ENCODE data around the gene PARD3. TPM values are rescaled to one million over a fixed set of nuclear protein-coding genes. Genes with fewer than 3 reads are reported as not detected.

Gene PARD3
- total RNA-seq, 1 donor from 2014 or later, result 88.7 TPM

DNA sequence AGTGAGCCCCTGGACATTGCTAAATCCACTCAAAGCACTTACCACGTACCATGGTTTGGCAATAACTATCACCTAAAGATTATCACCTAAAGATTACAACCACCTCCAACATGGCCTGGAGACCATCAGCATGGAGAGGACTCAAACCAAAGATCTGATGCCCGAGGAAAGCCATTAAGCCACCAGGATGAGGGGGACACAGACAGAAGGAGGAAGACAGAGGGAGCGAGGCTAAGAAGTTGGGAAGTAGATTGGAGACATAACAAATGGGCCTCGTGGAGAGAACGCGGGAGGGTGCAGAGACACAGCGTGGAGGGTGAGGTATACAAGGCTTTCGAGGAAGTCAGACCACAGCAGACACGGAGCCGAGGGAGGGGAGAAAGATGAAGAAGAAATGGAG is 700.2 kb downstream of the PARD3 start:
- H3K4me1 ChIP-seq (ENCODE audit: control insufficient read depth in 3 of 3, insufficient read depth in 3 of 3, low read length in 3 of 3), result peaks cover 3 to 11% (median 8%) of the 10 kb centered on the region in 3 donors
- no peaks in the 10 kb centered on the region for H3K9me3 ChIP-seq (ENCODE audit: control insufficient read depth in 3 of 3, low read length in 3 of 3)
- peaks cover 5 to 9% (median 9%) of the 10 kb centered on the region in 3 donors for H3K36me3 ChIP-seq (ENCODE audit: control insufficient read depth in 3 of 3, insufficient read depth in 3 of 3, low read length in 3 of 3)
- no peak overlapping the region for H3K27ac ChIP-seq (ENCODE audit: low read depth, low read length)
- H3K27me3 ChIP-seq (ENCODE audit: control insufficient read depth in 3 of 3, insufficient read depth in 3 of 3, low read length in 3 of 3), result no peaks in the 10 kb centered on the region
- H3K4me3 ChIP-seq (ENCODE audit: low read length in 3 of 3), result no peak overlapping the region
- no peak overlapping the region for H3K9ac ChIP-seq (ENCODE audit: low read depth in 1 of 3, low read length in 3 of 3)

DNA sequence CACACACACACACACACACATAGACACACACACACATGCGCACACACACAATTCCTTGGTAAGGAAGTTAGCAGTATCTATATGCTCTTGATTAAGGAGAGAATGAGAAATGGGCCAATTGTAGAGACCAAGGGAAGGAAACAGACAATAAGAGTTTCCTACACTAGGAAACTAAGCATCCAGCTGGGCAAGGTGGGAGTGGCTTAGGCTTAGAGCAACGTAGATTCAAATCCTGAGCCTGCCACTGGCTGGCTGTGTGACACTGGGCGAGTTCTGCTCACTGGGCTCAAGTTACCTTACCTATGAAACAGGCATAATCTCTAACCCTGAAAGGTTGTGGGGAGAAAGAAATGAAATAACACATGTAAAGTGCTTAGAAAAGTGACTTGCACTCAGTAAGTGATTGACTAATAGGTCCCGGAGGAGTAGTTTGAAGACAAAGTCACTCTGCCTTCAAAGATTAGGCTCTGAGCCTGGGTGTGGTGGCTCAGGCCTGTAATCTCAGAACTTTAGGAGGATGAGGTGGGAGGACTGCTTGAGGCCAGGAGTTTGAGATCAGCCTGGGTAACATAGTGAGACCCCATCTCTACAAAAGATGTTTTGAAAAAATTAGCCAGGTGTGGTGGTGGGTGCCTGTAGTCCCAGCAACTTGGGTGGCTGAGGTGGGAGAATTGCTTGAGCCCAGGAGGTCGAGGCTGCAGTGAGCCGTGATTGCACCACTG is 701.4 kb downstream of the PARD3 start:
- Histone ChIP-seq H3K27ac (ENCODE audit: low read depth, low read length) (no peak overlapping the region), H3K4me3 (ENCODE audit: low read length in 3 of 3) (no peak overlapping the region)

GRCh38 chr10:34112171-34112782 is 702.8 kb downstream of the PARD3 start:
- H3K9ac ChIP-seq (ENCODE audit: low read depth in 1 of 3, low read length in 3 of 3), result no peak overlapping the region
- peaks cover 5 to 9% (median 9%) of the 10 kb centered on the region in 3 donors for H3K36me3 ChIP-seq (ENCODE audit: control insufficient read depth in 3 of 3, insufficient read depth in 3 of 3, low read length in 3 of 3)
- H3K4me1 ChIP-seq (ENCODE audit: control insufficient read depth in 3 of 3, insufficient read depth in 3 of 3, low read length in 3 of 3), result peaks cover 3 to 11% (median 8%) of the 10 kb centered on the region in 3 donors
- no peaks in the 10 kb centered on the region for H3K9me3 ChIP-seq (ENCODE audit: control insufficient read depth in 3 of 3, low read length in 3 of 3)
- no peak overlapping the region for H3K4me3 ChIP-seq (ENCODE audit: low read length in 3 of 3)
- H3K27ac ChIP-seq (ENCODE audit: low read depth, low read length), result no peak overlapping the region
- no peaks in the 10 kb centered on the region for H3K27me3 ChIP-seq (ENCODE audit: control insufficient read depth in 3 of 3, insufficient read depth in 3 of 3, low read length in 3 of 3)

More for the DNA sequence above, 701.4 kb downstream of the PARD3 start:
- no peaks in the 10 kb centered on the region for H3K9me3 ChIP-seq (ENCODE audit: control insufficient read depth in 3 of 3, low read length in 3 of 3)
- peaks cover 3 to 11% (median 8%) of the 10 kb centered on the region in 3 donors for H3K4me1 ChIP-seq (ENCODE audit: control insufficient read depth in 3 of 3, insufficient read depth in 3 of 3, low read length in 3 of 3)
- no peaks in the 10 kb centered on the region for H3K27me3 ChIP-seq (ENCODE audit: control insufficient read depth in 3 of 3, insufficient read depth in 3 of 3, low read length in 3 of 3)
- peaks cover 5 to 9% (median 9%) of the 10 kb centered on the region in 3 donors for H3K36me3 ChIP-seq (ENCODE audit: control insufficient read depth in 3 of 3, insufficient read depth in 3 of 3, low read length in 3 of 3)
- no peak overlapping the region for H3K9ac ChIP-seq (ENCODE audit: low read depth in 1 of 3, low read length in 3 of 3)

DNA sequence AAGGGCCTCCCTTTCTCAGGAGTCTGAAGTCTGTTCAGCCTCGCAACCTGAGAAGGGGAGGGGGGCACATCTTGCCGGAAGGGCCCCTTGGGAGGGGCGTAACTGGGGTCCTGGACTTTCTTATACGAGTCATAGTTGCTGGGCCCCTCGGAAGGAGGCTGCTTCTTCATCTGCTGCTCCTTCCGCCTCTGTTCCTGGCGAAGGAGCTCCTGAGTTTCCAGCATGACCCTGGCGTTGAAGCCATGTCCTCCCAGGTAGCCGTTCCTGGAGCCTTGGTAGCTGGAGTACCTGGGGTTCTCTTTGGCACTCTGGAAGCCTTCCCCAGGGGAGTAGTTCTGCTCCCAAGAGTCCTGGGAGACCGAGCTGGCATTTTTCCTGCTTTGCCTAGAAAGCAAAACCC is 703.9 kb downstream of the PARD3 start:
- Histone ChIP-seq H3K4me3 (ENCODE audit: low read length in 3 of 3) (no peak overlapping the region), H3K27ac (ENCODE audit: low read depth, low read length) (no peak overlapping the region), H3K27me3 (ENCODE audit: control insufficient read depth in 3 of 3, insufficient read depth in 3 of 3, low read length in 3 of 3) (no peaks in the 10 kb centered on the region), H3K36me3 (ENCODE audit: control insufficient read depth in 3 of 3, insufficient read depth in 3 of 3, low read length in 3 of 3) (peaks cover 5 to 9% (median 9%) of the 10 kb centered on the region in 3 donors), H3K9ac (ENCODE audit: low read depth in 1 of 3, low read length in 3 of 3) (no peak overlapping the region), H3K9me3 (ENCODE audit: control insufficient read depth in 3 of 3, low read length in 3 of 3) (no peaks in the 10 kb centered on the region), H3K4me1 (ENCODE audit: control insufficient read depth in 3 of 3, insufficient read depth in 3 of 3, low read length in 3 of 3) (peaks cover 0 to 1% (median 0%) of the 10 kb centered on the region in 3 donors)

GRCh38 chr10:34109952-34110702 is 705.0 kb downstream of the PARD3 start:
- Histone ChIP-seq H3K27me3 (ENCODE audit: control insufficient read depth in 3 of 3, insufficient read depth in 3 of 3, low read length in 3 of 3) (no peaks in the 10 kb centered on the region), H3K9me3 (ENCODE audit: control insufficient read depth in 3 of 3, low read length in 3 of 3) (no peaks in the 10 kb centered on the region), H3K27ac (ENCODE audit: low read depth, low read length) (no peak overlapping the region), H3K9ac (ENCODE audit: low read depth in 1 of 3, low read length in 3 of 3) (no peak overlapping the region), H3K36me3 (ENCODE audit: control insufficient read depth in 3 of 3, insufficient read depth in 3 of 3, low read length in 3 of 3) (peaks cover 5 to 9% (median 9%) of the 10 kb centered on the region in 3 donors), H3K4me1 (ENCODE audit: control insufficient read depth in 3 of 3, insufficient read depth in 3 of 3, low read length in 3 of 3) (no peaks in the 10 kb centered on the region), H3K4me3 (ENCODE audit: low read length in 3 of 3) (no peak overlapping the region)

- Histone ChIP-seq H3K4me3 (ENCODE audit: low read length in 3 of 3) (no peak overlapping the region), H3K4me1 (ENCODE audit: control insufficient read depth in 3 of 3, insufficient read depth in 3 of 3, low read length in 3 of 3) (no peaks in the 10 kb centered on the region), H3K27me3 (ENCODE audit: control insufficient read depth in 3 of 3, insufficient read depth in 3 of 3, low read length in 3 of 3) (no peaks in the 10 kb centered on the region), H3K9me3 (ENCODE audit: control insufficient read depth in 3 of 3, low read length in 3 of 3) (no peaks in the 10 kb centered on the region), H3K9ac (ENCODE audit: low read depth in 1 of 3, low read length in 3 of 3) (no peak overlapping the region), H3K27ac (ENCODE audit: low read depth, low read length) (no peak overlapping the region), H3K36me3 (ENCODE audit: control insufficient read depth in 3 of 3, insufficient read depth in 3 of 3, low read length in 3 of 3) (peaks cover 5 to 9% (median 9%) of the 10 kb centered on the region in 3 donors)
These were observed 705.6 kb downstream of the PARD3 start for GRCh38 chr10:34109495-34109894.

GRCh38 chr10:34107626-34108516 is 707.2 kb downstream of the PARD3 start:
- Histone ChIP-seq H3K27ac (ENCODE audit: low read depth, low read length) (no peak overlapping the region), H3K36me3 (ENCODE audit: control insufficient read depth in 3 of 3, insufficient read depth in 3 of 3, low read length in 3 of 3) (peaks cover 5 to 9% (median 9%) of the 10 kb centered on the region in 3 donors), H3K4me3 (ENCODE audit: low read length in 3 of 3) (no peak overlapping the region), H3K9me3 (ENCODE audit: control insufficient read depth in 3 of 3, low read length in 3 of 3) (no peaks in the 10 kb centered on the region), H3K27me3 (ENCODE audit: control insufficient read depth in 3 of 3, insufficient read depth in 3 of 3, low read length in 3 of 3) (no peaks in the 10 kb centered on the region), H3K4me1 (ENCODE audit: control insufficient read depth in 3 of 3, insufficient read depth in 3 of 3, low read length in 3 of 3) (no peaks in the 10 kb centered on the region), H3K9ac (ENCODE audit: low read depth in 1 of 3, low read length in 3 of 3) (no peak overlapping the region)

DNA sequence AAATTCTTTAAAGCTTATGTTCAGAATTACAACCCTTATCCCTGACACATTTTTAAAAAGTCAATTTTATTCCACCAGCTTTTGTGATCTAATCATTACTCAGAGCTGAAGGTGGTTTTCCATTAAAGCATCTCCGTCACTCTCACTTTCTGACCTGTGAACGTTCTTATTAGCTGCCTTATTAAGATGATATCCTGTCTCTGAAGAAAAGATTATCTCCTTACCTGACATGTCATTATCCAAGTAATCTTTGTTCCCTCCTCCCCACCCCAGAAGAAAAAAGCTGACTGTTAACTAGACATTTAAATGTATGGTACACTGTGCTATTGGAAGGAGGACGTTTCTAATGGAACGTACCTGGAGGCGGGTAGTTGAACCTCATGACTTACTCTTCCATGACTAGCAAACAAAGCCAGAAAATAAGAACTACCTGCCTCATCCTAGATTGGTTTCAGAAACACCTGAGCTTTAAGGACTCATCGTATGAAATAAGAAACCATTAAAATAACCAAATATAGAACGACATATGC is 708.7 kb downstream of the PARD3 start:
- H3K27me3 ChIP-seq (ENCODE audit: control insufficient read depth in 3 of 3, insufficient read depth in 3 of 3, low read length in 3 of 3), result no peaks in the 10 kb centered on the region
- H3K4me1 ChIP-seq (ENCODE audit: control insufficient read depth in 3 of 3, insufficient read depth in 3 of 3, low read length in 3 of 3), result peaks cover 9 to 12% (median 11%) of the 10 kb centered on the region in 3 donors
- H3K4me3 ChIP-seq (ENCODE audit: low read length in 3 of 3), result no peak overlapping the region

DNA sequence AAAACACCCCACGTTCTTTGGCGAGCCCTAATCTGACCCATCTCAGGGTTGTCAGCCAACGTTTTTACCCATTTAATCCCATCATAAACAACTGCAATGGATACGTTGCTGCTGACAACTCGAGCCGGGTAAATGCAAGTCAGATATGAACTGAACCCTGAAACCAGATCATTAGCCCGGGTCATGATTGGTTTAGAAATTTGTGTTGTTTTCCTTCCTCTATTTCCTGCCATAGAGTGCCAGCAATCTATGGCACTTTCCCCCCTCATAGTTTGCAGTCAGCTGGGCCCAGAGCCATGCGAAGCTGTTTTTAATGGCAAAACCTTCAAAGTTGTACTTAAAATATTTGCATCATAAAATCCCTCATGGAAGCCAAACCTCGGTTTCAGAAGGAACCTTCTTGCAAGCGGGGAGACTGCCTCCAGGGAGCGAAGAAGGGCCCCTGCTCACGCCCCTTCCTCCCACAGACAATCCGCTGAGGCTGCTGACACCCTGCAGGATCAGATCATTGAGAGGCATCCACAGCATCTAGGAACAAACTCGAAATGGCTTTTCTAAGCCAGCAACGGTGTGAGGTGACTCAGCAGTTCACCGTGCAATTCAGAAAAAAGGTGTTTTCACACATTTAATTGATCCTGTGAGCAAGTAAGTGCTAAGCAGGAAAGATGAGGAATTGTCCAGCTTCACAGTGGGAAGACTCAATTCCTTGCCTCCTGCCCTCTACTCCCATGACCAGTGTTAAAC is 710.1 kb downstream of the PARD3 start:
- Histone ChIP-seq H3K9me3 (ENCODE audit: control insufficient read depth in 3 of 3, low read length in 3 of 3) (no peaks in the 10 kb centered on the region), H3K27ac (ENCODE audit: low read depth, low read length) (no peak overlapping the region), H3K4me3 (ENCODE audit: low read length in 3 of 3) (no peak overlapping the region), H3K9ac (ENCODE audit: low read depth in 1 of 3, low read length in 3 of 3) (no peak overlapping the region), H3K27me3 (ENCODE audit: control insufficient read depth in 3 of 3, insufficient read depth in 3 of 3, low read length in 3 of 3) (no peaks in the 10 kb centered on the region), H3K36me3 (ENCODE audit: control insufficient read depth in 3 of 3, insufficient read depth in 3 of 3, low read length in 3 of 3) (no peaks in the 10 kb centered on the region), H3K4me1 (ENCODE audit: control insufficient read depth in 3 of 3, insufficient read depth in 3 of 3, low read length in 3 of 3) (peaks cover 10 to 16% (median 16%) of the 10 kb centered on the region in 3 donors)

More for the DNA sequence above, 708.7 kb downstream of the PARD3 start:
- no peaks in the 10 kb centered on the region for H3K9me3 ChIP-seq (ENCODE audit: control insufficient read depth in 3 of 3, low read length in 3 of 3)
- H3K27ac ChIP-seq (ENCODE audit: low read depth, low read length), result no peak overlapping the region
- H3K36me3 ChIP-seq (ENCODE audit: control insufficient read depth in 3 of 3, insufficient read depth in 3 of 3, low read length in 3 of 3), result peaks cover 5 to 9% (median 8%) of the 10 kb centered on the region in 3 donors
- H3K9ac ChIP-seq (ENCODE audit: low read depth in 1 of 3, low read length in 3 of 3), result no peak overlapping the region

Data from skeletal muscle tissue (tissue), 4 donors.